Measurements from ENCODE around the gene CPTP.

The CPTP gene

DNA sequence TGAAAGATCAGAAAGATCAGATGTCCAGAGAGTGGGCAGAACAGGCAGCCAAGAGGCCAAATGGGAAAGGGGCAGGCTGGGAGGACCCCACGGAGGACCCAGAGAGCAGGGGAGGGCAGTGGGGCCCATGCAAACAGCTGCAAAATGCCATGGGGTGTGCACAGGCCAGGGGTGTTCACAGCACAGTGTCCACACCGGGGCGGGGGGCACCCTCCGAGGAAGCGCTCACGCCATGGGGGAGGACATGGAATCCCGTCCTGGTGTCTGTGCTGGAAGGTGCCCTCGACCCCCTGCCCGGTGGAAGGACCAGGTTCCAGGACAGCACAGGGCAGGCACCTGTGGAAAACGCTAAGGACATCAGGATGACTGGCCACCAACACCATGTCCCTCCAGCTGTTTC lies 1.6 kb upstream of the CPTP start:
- H3K4me2 ChIP-seq (ENCODE audit: low read depth, low read length, poor library complexity, severe bottlenecking): peak overlapping the region; percentile 85
- no peaks in the 10 kb centered on the region for H3K27me3 ChIP-seq (ENCODE audit: insufficient read depth, low read length, poor library complexity, severe bottlenecking)
- peak overlapping the region; percentile 62 for H3K9ac ChIP-seq (ENCODE audit: low read depth, low read length, poor library complexity, severe bottlenecking)
- peaks cover 38% of the 10 kb centered on the region for H3K4me1 ChIP-seq (ENCODE audit: insufficient read depth, low read length, poor library complexity, severe bottlenecking)
- peak overlapping the region; percentile 67 for H3K4me3 ChIP-seq (ENCODE audit: low read length, poor library complexity, severe bottlenecking)
- H3K79me2 ChIP-seq (ENCODE audit: insufficient read depth, low read length): peaks cover 73% of the 10 kb centered on the region
- TF ChIP-seq, protein P1, sequence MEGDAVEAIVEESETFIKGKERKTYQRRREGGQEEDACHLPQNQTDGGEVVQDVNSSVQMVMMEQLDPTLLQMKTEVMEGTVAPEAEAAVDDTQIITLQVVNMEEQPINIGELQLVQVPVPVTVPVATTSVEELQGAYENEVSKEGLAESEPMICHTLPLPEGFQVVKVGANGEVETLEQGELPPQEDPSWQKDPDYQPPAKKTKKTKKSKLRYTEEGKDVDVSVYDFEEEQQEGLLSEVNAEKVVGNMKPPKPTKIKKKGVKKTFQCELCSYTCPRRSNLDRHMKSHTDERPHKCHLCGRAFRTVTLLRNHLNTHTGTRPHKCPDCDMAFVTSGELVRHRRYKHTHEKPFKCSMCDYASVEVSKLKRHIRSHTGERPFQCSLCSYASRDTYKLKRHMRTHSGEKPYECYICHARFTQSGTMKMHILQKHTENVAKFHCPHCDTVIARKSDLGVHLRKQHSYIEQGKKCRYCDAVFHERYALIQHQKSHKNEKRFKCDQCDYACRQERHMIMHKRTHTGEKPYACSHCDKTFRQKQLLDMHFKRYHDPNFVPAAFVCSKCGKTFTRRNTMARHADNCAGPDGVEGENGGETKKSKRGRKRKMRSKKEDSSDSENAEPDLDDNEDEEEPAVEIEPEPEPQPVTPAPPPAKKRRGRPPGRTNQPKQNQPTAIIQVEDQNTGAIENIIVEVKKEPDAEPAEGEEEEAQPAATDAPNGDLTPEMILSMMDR (conservative IDR thresholded peaks at IDR 0.05; ENCODE audit: low read length): no peak
- TF ChIP-seq EZH2phosphoT487 (IDR thresholded peaks at IDR 0.05; ENCODE audit: borderline replicate concordance): no peak
- no peaks in the 10 kb centered on the region for H3F3A ChIP-seq (ENCODE audit: low read depth)
- peaks cover 65% of the 10 kb centered on the region for H4K20me1 ChIP-seq (ENCODE audit: insufficient read depth, low read length, poor library complexity, severe bottlenecking)
- H3K36me3 ChIP-seq (ENCODE audit: insufficient read depth, low read length): no peaks in the 10 kb centered on the region
- no peaks in the 10 kb centered on the region for H3K9me2 ChIP-seq (replicated peaks; ENCODE audit: low read depth, low read length)
- H2AFZ ChIP-seq (ENCODE audit: low read length): no peak overlapping the region
- H3K9me3 ChIP-seq (ENCODE audit: insufficient read depth, low read depth, low read length): no peaks in the 10 kb centered on the region

DNA sequence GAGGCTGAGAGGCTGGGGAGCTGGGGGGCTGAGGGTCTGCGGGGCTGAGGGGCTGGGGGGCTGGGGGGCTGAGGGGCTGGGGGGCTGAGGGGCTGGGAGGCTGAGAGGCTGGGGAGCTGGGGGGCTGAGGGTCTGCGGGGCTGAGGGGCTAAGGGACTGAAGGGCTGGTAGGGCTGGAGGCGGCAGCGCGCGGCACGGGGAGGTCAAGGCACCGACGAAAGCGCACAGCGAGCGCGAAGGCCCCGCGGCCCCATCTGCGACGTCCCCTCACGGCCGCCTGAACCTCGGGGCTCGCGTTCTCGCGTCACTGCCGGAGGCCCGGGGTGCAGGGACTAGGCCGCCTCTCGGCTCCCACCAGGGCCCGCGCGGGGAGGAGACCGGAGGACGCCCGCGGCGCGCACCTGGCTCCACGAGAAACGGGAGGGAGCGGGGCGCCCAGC lies 498 bp upstream of the CPTP start:
- Histone ChIP-seq H4K20me1 (ENCODE audit: insufficient read depth, low read length, poor library complexity, severe bottlenecking) (peaks cover 53% of the 10 kb centered on the region), H2AFZ (ENCODE audit: low read length) (peak overlapping the region; percentile 87; the same call in 1 of the 2 replicates), H3K9me2 (replicated peaks; ENCODE audit: low read depth, low read length) (no peaks in the 10 kb centered on the region), H3K27me3 (ENCODE audit: insufficient read depth, low read length, poor library complexity, severe bottlenecking) (no peaks in the 10 kb centered on the region), H3F3A (ENCODE audit: low read depth) (no peaks in the 10 kb centered on the region), H3K79me2 (ENCODE audit: insufficient read depth, low read length) (peaks cover 70% of the 10 kb centered on the region), H3K4me2 (ENCODE audit: low read depth, low read length, poor library complexity, severe bottlenecking) (peak overlapping the region; percentile 53), H3K36me3 (ENCODE audit: insufficient read depth, low read length) (no peaks in the 10 kb centered on the region), H3K9me3 (ENCODE audit: insufficient read depth, low read depth, low read length) (no peaks in the 10 kb centered on the region), H3K4me1 (ENCODE audit: insufficient read depth, low read length, poor library complexity, severe bottlenecking) (peaks cover 38% of the 10 kb centered on the region), H3K4me3 (ENCODE audit: low read length, poor library complexity, severe bottlenecking) (peak overlapping the region; percentile 100), H3K9ac (ENCODE audit: low read depth, low read length, poor library complexity, severe bottlenecking) (peak overlapping the region; percentile 96)
- TF ChIP-seq EZH2phosphoT487 (IDR thresholded peaks at IDR 0.05; ENCODE audit: borderline replicate concordance): no peak
- TF ChIP-seq, protein P1 (conservative IDR thresholded peaks at IDR 0.05; ENCODE audit: low read length): no peak

DNA sequence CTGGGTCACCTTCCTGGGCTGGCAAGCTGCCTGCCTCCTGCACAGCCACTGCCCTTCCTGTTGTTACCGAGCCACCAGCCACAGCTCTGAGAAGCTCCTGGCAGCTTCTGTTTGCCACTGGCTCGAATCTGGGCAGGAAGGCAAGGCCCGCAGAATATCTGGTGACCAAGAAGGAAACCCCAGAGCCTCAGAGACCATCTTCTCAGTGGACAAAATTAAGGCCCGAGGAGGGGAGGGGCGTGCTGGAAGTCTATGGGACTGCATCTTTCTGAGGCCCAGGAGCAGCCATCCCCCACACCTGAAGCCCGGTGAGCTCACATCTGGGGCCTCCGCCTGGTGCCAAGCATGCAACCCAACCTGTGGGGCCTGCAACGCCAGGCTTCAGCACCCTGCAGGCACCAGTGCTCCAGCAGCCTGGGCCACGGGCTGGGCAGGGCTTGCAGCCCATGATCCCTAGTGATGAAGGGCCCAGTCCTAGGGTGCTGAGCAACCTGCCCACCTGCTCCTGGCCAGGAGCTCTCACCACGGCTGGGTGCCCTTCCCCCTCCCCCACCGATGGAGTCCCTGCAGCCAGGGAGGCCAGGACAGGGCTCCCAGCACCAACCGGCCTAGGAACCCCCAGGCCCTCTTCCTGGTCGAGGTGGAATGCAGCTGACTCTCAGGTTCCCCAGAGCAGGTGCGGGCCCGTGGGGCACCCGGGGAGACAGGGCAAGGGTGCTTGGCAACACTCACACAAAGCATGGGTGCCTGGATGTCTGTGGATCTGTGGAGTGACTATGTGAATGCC lies 879 bp downstream of the CPTP start:
- Histone ChIP-seq H3K4me2 (ENCODE audit: low read depth, low read length, poor library complexity, severe bottlenecking) (peak overlapping the region; percentile 95), H3F3A (ENCODE audit: low read depth) (no peaks in the 10 kb centered on the region), H3K27me3 (ENCODE audit: insufficient read depth, low read length, poor library complexity, severe bottlenecking) (no peaks in the 10 kb centered on the region), H3K9ac (ENCODE audit: low read depth, low read length, poor library complexity, severe bottlenecking) (peak overlapping the region; percentile 96), H3K79me2 (ENCODE audit: insufficient read depth, low read length) (peaks cover 56% of the 10 kb centered on the region), H3K4me1 (ENCODE audit: insufficient read depth, low read length, poor library complexity, severe bottlenecking) (peaks cover 31% of the 10 kb centered on the region), H2AFZ (ENCODE audit: low read length) (peak overlapping the region; percentile 95; the same call in 1 of the 2 replicates), H3K9me2 (replicated peaks; ENCODE audit: low read depth, low read length) (no peaks in the 10 kb centered on the region), H3K36me3 (ENCODE audit: insufficient read depth, low read length) (no peaks in the 10 kb centered on the region), H3K9me3 (ENCODE audit: insufficient read depth, low read depth, low read length) (no peaks in the 10 kb centered on the region), H3K4me3 (ENCODE audit: low read length, poor library complexity, severe bottlenecking) (peak overlapping the region; percentile 100), H4K20me1 (ENCODE audit: insufficient read depth, low read length, poor library complexity, severe bottlenecking) (peaks cover 45% of the 10 kb centered on the region)
- TF ChIP-seq, protein P1 (conservative IDR thresholded peaks at IDR 0.05; ENCODE audit: low read length): no peak
- TF ChIP-seq EZH2phosphoT487 (IDR thresholded peaks at IDR 0.05; ENCODE audit: borderline replicate concordance): no peak
